DND-41 (cell line): Measurements from ENCODE around the gene PTBP3.

Source experiments
- ATAC-seq: fragments of 200-7000 bp; cut with Tn5 transposase; 3 replicates; pipeline ENCODE4 v1.9.1; 2021; ENCODE audit warnings: low read depth; ENCODE audit not compliant: insufficient read depth
- DNase-seq: peaks from one replicate; pipeline ENCODE4 v3.0.0-alpha.2; 2020
- H2AFZ ChIP-seq: 2 replicates; pipeline ENCODE4 v1.6.0; 2012; ENCODE audit warnings: low read depth, low read length
- H3K27ac ChIP-seq: 2 replicates; pipeline ENCODE4 v1.5.1; 2012; ENCODE audit warnings: low read length, inconsistent platforms
- H3K27me3 ChIP-seq: fragments of 200-600 bp; sonication (generic); 2 replicates; pipeline ENCODE4 v1.6.0; 2012; ENCODE audit warnings: low read length, mild to moderate bottlenecking, inconsistent platforms; ENCODE audit not compliant: insufficient read depth, poor library complexity
- H3K36me3 ChIP-seq: 2 replicates; pipeline ENCODE4 v1.5.1; 2012; ENCODE audit warnings: low read length, inconsistent platforms; ENCODE audit not compliant: insufficient read depth
- H3K4me1 ChIP-seq: 2 replicates; pipeline ENCODE4 v1.5.1; 2012; ENCODE audit warnings: mild to moderate bottlenecking, low read length; ENCODE audit not compliant: insufficient read depth
- H3K4me2 ChIP-seq: 2 replicates; pipeline ENCODE4 v1.6.0; 2012; ENCODE audit warnings: mild to moderate bottlenecking, moderate library complexity, low read length, inconsistent platforms; ENCODE audit not compliant: insufficient read depth
- H3K4me3 ChIP-seq, 2 experiments: fragments of 200-600 bp in 1 of 2; shearing (Covaris generic) in 1 of 2; 2 replicates each; pipeline ENCODE4 v1.5.1; 2012 to 2016; ENCODE audit warnings: inconsistent platforms in 2 of 2, low read length in 2 of 2, mild to moderate bottlenecking in 2 of 2, low read depth in 1 of 2, moderate library complexity in 1 of 2
- H3K79me2 ChIP-seq: 2 replicates; pipeline ENCODE4 v1.6.0; 2012; ENCODE audit warnings: low read length, inconsistent platforms; ENCODE audit not compliant: insufficient read depth
- H3K9ac ChIP-seq: 2 replicates; pipeline ENCODE4 v1.6.0; 2012; ENCODE audit warnings: low read depth, mild to moderate bottlenecking, inconsistent platforms, low read length, moderate library complexity
- H3K9me3 ChIP-seq: 2 replicates; pipeline ENCODE4 v1.5.1; 2012; ENCODE audit warnings: low read length, moderate library complexity, mild to moderate bottlenecking, inconsistent platforms; ENCODE audit not compliant: insufficient read depth, severe bottlenecking
- H4K20me1 ChIP-seq: 2 replicates; pipeline ENCODE4 v1.6.0; 2012; ENCODE audit warnings: low read length; ENCODE audit not compliant: insufficient read depth
- EZH2 ChIP-seq: IDR thresholded peaks from 3 replicates; pipeline ENCODE4 v1.6.1; 2012; ENCODE audit warnings: borderline replicate concordance, low read depth, mild to moderate bottlenecking, moderate library complexity, low read length, inconsistent platforms; ENCODE audit not compliant: severe bottlenecking
- TF ChIP-seq, protein P1 (sequence below): IDR thresholded peaks from 2 replicates; pipeline ENCODE4 v1.5.1; 2012; ENCODE audit warnings: borderline replicate concordance, low read length, moderate library complexity, mild to moderate bottlenecking; ENCODE audit not compliant: poor library complexity, severe bottlenecking; ENCODE audit errors: extremely low read depth

The PTBP3 gene

GRCh38 chr9:112299514-112299913 is 33.9 kb downstream of the PTBP3 start:
- H3K36me3 ChIP-seq: no peaks in the 10 kb centered on the region
- H4K20me1 ChIP-seq: peaks cover 21% of the 10 kb centered on the region
- H3K9me3 ChIP-seq: no peaks in the 10 kb centered on the region
- TF ChIP-seq EZH2: no peak
- no peaks in the 10 kb centered on the region for H3K27me3 ChIP-seq
- H3K4me2 ChIP-seq: no peak overlapping the region
- peaks cover 89% of the 10 kb centered on the region for H3K79me2 ChIP-seq
- ATAC-seq (no peak), DNase-seq (no peak)
- no peak overlapping the region for H3K4me3 ChIP-seq
- no peak overlapping the region for H3K9ac ChIP-seq
- H2AFZ ChIP-seq: no peak overlapping the region
- no peaks in the 10 kb centered on the region for H3K4me1 ChIP-seq
- no peak overlapping the region for H3K27ac ChIP-seq

DNA sequence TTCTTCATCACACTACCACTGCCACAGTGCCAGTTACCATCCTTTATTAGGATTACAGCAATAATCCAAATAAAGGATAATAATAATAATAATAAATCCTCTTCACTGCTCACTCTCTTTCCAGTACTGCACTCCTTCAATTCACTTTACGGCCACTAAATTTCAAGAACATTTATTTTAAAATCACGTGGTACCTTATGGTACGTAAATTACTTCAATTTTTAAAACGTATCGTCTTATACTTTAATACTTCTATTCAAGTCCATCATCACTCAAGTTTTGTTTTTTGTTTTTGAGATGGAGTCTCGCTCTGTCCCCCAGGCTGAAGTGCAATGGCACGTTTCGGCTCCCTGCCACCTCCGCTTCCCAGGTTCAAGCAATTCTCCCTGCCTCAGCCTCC is 36.5 kb downstream of the PTBP3 start:
- Histone ChIP-seq H3K4me3 (no peak overlapping the region), H3K27ac (no peak overlapping the region), H4K20me1 (peaks cover 18% of the 10 kb centered on the region), H3K9ac (no peak overlapping the region), H3K36me3 (peaks cover 20% of the 10 kb centered on the region), H3K27me3 (no peaks in the 10 kb centered on the region), H3K79me2 (peaks cover 84% of the 10 kb centered on the region), H3K4me1 (no peaks in the 10 kb centered on the region), H2AFZ (no peak overlapping the region), H3K4me2 (no peak overlapping the region), H3K9me3 (no peaks in the 10 kb centered on the region)
- no peak for DNase-seq
- TF ChIP-seq EZH2: no peak
- TF ChIP-seq, protein P1, sequence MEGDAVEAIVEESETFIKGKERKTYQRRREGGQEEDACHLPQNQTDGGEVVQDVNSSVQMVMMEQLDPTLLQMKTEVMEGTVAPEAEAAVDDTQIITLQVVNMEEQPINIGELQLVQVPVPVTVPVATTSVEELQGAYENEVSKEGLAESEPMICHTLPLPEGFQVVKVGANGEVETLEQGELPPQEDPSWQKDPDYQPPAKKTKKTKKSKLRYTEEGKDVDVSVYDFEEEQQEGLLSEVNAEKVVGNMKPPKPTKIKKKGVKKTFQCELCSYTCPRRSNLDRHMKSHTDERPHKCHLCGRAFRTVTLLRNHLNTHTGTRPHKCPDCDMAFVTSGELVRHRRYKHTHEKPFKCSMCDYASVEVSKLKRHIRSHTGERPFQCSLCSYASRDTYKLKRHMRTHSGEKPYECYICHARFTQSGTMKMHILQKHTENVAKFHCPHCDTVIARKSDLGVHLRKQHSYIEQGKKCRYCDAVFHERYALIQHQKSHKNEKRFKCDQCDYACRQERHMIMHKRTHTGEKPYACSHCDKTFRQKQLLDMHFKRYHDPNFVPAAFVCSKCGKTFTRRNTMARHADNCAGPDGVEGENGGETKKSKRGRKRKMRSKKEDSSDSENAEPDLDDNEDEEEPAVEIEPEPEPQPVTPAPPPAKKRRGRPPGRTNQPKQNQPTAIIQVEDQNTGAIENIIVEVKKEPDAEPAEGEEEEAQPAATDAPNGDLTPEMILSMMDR: no peak
- no peak for ATAC-seq

- no peak overlapping the region for H3K27ac ChIP-seq
- H3K9me3 ChIP-seq: no peaks in the 10 kb centered on the region
- ATAC-seq (no peak), DNase-seq (no peak)
- H3K4me1 ChIP-seq: no peaks in the 10 kb centered on the region
- peaks cover 83% of the 10 kb centered on the region for H3K79me2 ChIP-seq
- H4K20me1 ChIP-seq: peaks cover 10% of the 10 kb centered on the region; the same call in 1 of the 2 replicates
- H3K9ac ChIP-seq: no peak overlapping the region
- no peaks in the 10 kb centered on the region for H3K27me3 ChIP-seq
- TF ChIP-seq, protein P1: no peak
- no peak for TF ChIP-seq EZH2
- H3K4me3 ChIP-seq: no peak overlapping the region
- H3K36me3 ChIP-seq: peaks cover 26% of the 10 kb centered on the region
- no peak overlapping the region for H3K4me2 ChIP-seq
- H2AFZ ChIP-seq: no peak overlapping the region
Measured at GRCh38 chr9:112295174-112295573, 38.2 kb downstream of the PTBP3 start.

DNA sequence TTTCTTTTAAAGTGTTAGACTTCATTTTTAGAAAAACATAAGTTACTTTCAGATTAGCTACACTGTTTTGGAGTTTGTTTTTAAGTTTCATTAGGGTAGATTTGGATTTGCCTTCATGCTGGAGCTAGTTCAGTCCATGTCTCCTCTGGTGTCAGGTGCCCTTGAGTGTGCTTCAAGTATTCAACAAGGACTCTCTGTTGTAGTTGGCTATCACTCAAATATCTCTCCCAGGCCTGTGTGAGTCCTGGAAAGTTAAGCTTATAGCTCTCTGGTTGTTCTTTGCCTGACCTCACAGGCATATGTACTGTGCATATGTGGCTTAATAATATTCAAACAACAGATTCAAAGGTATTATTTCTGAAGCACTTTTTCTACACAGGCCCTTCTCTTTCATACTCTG is 45.4 kb downstream of the PTBP3 start:
- Histone ChIP-seq H3K4me1 (no peaks in the 10 kb centered on the region), H3K27me3 (no peaks in the 10 kb centered on the region), H2AFZ (no peak overlapping the region), H3K4me2 (no peak overlapping the region), H3K9me3 (peaks cover 24% of the 10 kb centered on the region), H3K79me2 (peaks cover 66% of the 10 kb centered on the region), H3K9ac (no peak overlapping the region), H3K27ac (no peak overlapping the region), H3K36me3 (peaks cover 57% of the 10 kb centered on the region), H4K20me1 (no peaks in the 10 kb centered on the region), H3K4me3 (no peak overlapping the region)
- TF ChIP-seq, protein P1: no peak
- TF ChIP-seq EZH2: no peak
- no peak for DNase-seq
- no peak for ATAC-seq
